CD14-positive monocyte (primary cell): Measurements from ENCODE around the gene HECTD4. TPM values are rescaled to one million over a fixed set of nuclear protein-coding genes. Genes with fewer than 3 reads are reported as not detected.

Experiments used
- DNase-seq, 3 donors: peaks; one replicate each; pipeline ENCODE4 v3.0.0-alpha.2; 2011 to 2022
- H2AFZ ChIP-seq: 2 replicates; pipeline ENCODE4 v1.6.0; 2012; ENCODE audit warnings: mild to moderate bottlenecking, low read depth, low read length, inconsistent platforms; ENCODE audit not compliant: insufficient read depth, poor library complexity, severe bottlenecking
- H3K27ac ChIP-seq, 2 donors: 1 replicate in 1 of 2; 2 replicates in 1 of 2; pipeline ENCODE4 v1.5.1; 2012 to 2013; ENCODE audit warnings: low read length in 2 of 2, control low read depth in 1 of 2, inconsistent platforms in 1 of 2, low read depth in 1 of 2, mild to moderate bottlenecking in 1 of 2
- H3K27me3 ChIP-seq, 2 donors: one replicate each; pipeline versions ENCODE4 v1.6.0 to v1.6.1; 2011 to 2013; ENCODE audit warnings: low read length in 2 of 2; ENCODE audit not compliant: control insufficient read depth in 2 of 2, insufficient read depth in 2 of 2
- H3K36me3 ChIP-seq, 2 donors: replicated peaks in 1 of 2; 1 replicate in 1 of 2; 2 replicates in 1 of 2; pipeline versions ENCODE4 v1.5.1 to v1.6.1; 2012 to 2013; ENCODE audit warnings: low read length in 2 of 2, control low read depth in 1 of 2, inconsistent platforms in 1 of 2, mild to moderate bottlenecking in 1 of 2; ENCODE audit not compliant: insufficient read depth in 2 of 2, control insufficient read depth in 1 of 2
- H3K4me1 ChIP-seq, 2 donors: 1 replicate in 1 of 2; 2 replicates in 1 of 2; pipeline versions ENCODE4 v1.5.1 to v1.6.1; 2012 to 2013; ENCODE audit warnings: low read length in 2 of 2, control low read depth in 1 of 2, inconsistent platforms in 1 of 2, mild to moderate bottlenecking in 1 of 2, moderate library complexity in 1 of 2; ENCODE audit not compliant: insufficient read depth in 2 of 2, control insufficient read depth in 1 of 2
- H3K4me2 ChIP-seq: replicated peaks from 2 replicates; pipeline ENCODE3; 2012; ENCODE audit warnings: low read length, moderate library complexity, mild to moderate bottlenecking; ENCODE audit not compliant: poor library complexity, severe bottlenecking; ENCODE audit errors: extremely low read depth
- H3K4me3 ChIP-seq, 3 experiments: fragments of 200-600 bp in 1 of 3; sonication (generic) in 1 of 3; replicated peaks in 1 of 3; 1 replicate in 2 of 3; 2 replicates in 1 of 3; pipeline ENCODE4 v1.5.1; 2011 to 2013; ENCODE audit warnings: low read length in 3 of 3, mild to moderate bottlenecking in 3 of 3, control low read depth in 2 of 3, low read depth in 2 of 3, inconsistent platforms in 1 of 3, moderate library complexity in 1 of 3
- H3K79me2 ChIP-seq: 2 replicates; pipeline ENCODE4 v1.6.0; 2012; ENCODE audit warnings: mild to moderate bottlenecking, control low read depth, inconsistent platforms, low read length, moderate library complexity; ENCODE audit not compliant: insufficient read depth
- H3K9ac ChIP-seq: 2 replicates; pipeline ENCODE4 v1.6.0; 2017; ENCODE audit warnings: low read length, mild to moderate bottlenecking; ENCODE audit not compliant: insufficient read depth, poor library complexity, severe bottlenecking
- H3K9me3 ChIP-seq, 2 donors: replicated peaks in 1 of 2; 1 replicate in 1 of 2; 2 replicates in 1 of 2; pipeline versions ENCODE4 v1.5.1 to v1.6.1; 2012 to 2013; ENCODE audit warnings: low read length in 2 of 2, control low read depth in 1 of 2; ENCODE audit not compliant: control insufficient read depth in 1 of 2, insufficient read depth in 1 of 2
- H4K20me1 ChIP-seq: 2 replicates; pipeline ENCODE4 v1.6.0; 2012; ENCODE audit warnings: mild to moderate bottlenecking, low read length, control low read depth, moderate library complexity; ENCODE audit not compliant: insufficient read depth
- H3K27ac Mint-ChIP-seq, 7 donors: one replicate each; pipeline ENCODE4 v1.8.0; 2020; ENCODE audit warnings: mild to moderate bottlenecking in 7 of 7, mixed read lengths in 7 of 7, moderate library complexity in 6 of 7, inconsistent platforms in 2 of 7
- H3K27me3 Mint-ChIP-seq, 3 donors: one replicate each; pipeline ENCODE4 v1.8.0; 2021 to 2022; ENCODE audit warnings: low read depth in 3 of 3, mild to moderate bottlenecking in 3 of 3, mixed read lengths in 3 of 3, moderate library complexity in 3 of 3, inconsistent platforms in 1 of 3
- H3K36me3 Mint-ChIP-seq, 2 donors: one replicate each; pipeline ENCODE4 v1.8.0; 2020; ENCODE audit warnings: mixed read lengths in 2 of 2, inconsistent platforms in 1 of 2, mild to moderate bottlenecking in 1 of 2
- H3K4me1 Mint-ChIP-seq: one replicate; pipeline ENCODE4 v1.8.0; 2020; ENCODE audit warnings: mild to moderate bottlenecking, mixed read lengths
- H3K4me3 Mint-ChIP-seq, 2 donors: one replicate each; pipeline ENCODE4 v1.8.0; 2020; ENCODE audit warnings: mild to moderate bottlenecking in 2 of 2, mixed read lengths in 2 of 2, moderate library complexity in 1 of 2
- H3K9me3 Mint-ChIP-seq, 7 donors: one replicate each; pipeline ENCODE4 v1.8.0; 2020 to 2022; ENCODE audit warnings: mixed read lengths in 7 of 7, mild to moderate bottlenecking in 6 of 7, moderate library complexity in 6 of 7, inconsistent platforms in 2 of 7
- CTCF ChIP-seq: fragments of 200-600 bp; IDR thresholded peaks from one replicate; pipeline ENCODE4 v1.8.0; 2022; ENCODE audit warnings: antibody characterized with exemption, mild to moderate bottlenecking
- WGBS: methylation state at CpG from one replicate; pipeline ENCODE4 v1.1.5; 2013; ENCODE audit warnings: missing lambda C conversion rate; ENCODE audit not compliant: insufficient coverage; 5-methylcytosine and 5-hydroxymethylcytosine counted together
- intact Hi-C, 2 donors: fragments of 100-400 bp; cut with micrococcal nuclease; formaldehyde crosslinking; loops; one replicate each; pipeline versions ENCODE4 v1.15.0 to v1.15.1; 2023
- polyA plus RNA-seq, 3 donors: library from polyadenylated mRNA; depleted of rRNA in 1 of 3; unstranded in 2 of 3; stranded (reverse) in 1 of 3; fragments of 300-500 nt in 2 of 3; fragments of >200 nt in 1 of 3; fragmentation: Illumina TruSeq in 2 of 3; gene quantifications; 1 replicate in 2 of 3; 2 replicates in 1 of 3; pipeline ENCODE4 v1.2.3, GENCODE V29; 2012 to 2021

The HECTD4 gene
- polyA plus RNA-seq, 3 donors = 0.73 to 18.3 (median 2.4) TPM

- Histone ChIP-seq H3K9ac (no peak overlapping the region), H3K27me3 (no peaks in the 10 kb centered on the region), H3K4me3 (no peak overlapping the region), H3K4me1 (no peaks in the 10 kb centered on the region), H3K36me3 (peaks cover 78 to 95% of the 10 kb centered on the region in 2 donors), H3K4me2 (no peak overlapping the region), H4K20me1 (no peaks in the 10 kb centered on the region), H3K79me2 (no peaks in the 10 kb centered on the region), H3K27ac (no peak overlapping the region), H3K9me3 (no peaks in the 10 kb centered on the region), H2AFZ (no peak overlapping the region)
- WGBS = 97% methylated on average over 24 of the region's 25 CpGs
- TF ChIP-seq CTCF = no peak
- Mint-ChIP-seq H3K36me3 (peaks cover 56 to 77% of the 10 kb centered on the region in 2 donors), H3K27me3 (no peaks in the 10 kb centered on the region), H3K4me1 (no peaks in the 10 kb centered on the region), H3K9me3 (no peaks in the 10 kb centered on the region), H3K27ac (no peak overlapping the region), H3K4me3 (no peak overlapping the region)
- DNase-seq = no peak
- intact Hi-C loops = no loop called here
Observed at GRCh38 chr12:112243255-112244110, 138.7 kb downstream of the HECTD4 start.

- intact Hi-C loops = no loop called here
- no peak for TF ChIP-seq CTCF
- Histone ChIP-seq H3K27me3 (no peaks in the 10 kb centered on the region), H3K9me3 (no peaks in the 10 kb centered on the region), H3K4me1 (no peaks in the 10 kb centered on the region), H3K79me2 (no peaks in the 10 kb centered on the region), H4K20me1 (no peaks in the 10 kb centered on the region), H3K4me2 (no peak overlapping the region), H3K36me3 (peaks cover 83 to 96% of the 10 kb centered on the region in 2 donors), H3K4me3 (no peak overlapping the region), H3K27ac (no peak overlapping the region), H3K9ac (no peak overlapping the region), H2AFZ (no peak overlapping the region)
- H3K4me3 Mint-ChIP-seq = no peak overlapping the region
- H3K9me3 Mint-ChIP-seq = no peaks in the 10 kb centered on the region
- no peak for DNase-seq
- H3K27ac Mint-ChIP-seq = no peak overlapping the region
- H3K4me1 Mint-ChIP-seq = no peaks in the 10 kb centered on the region
- no peaks in the 10 kb centered on the region for H3K27me3 Mint-ChIP-seq
- H3K36me3 Mint-ChIP-seq = peaks cover 70 to 82% of the 10 kb centered on the region in 2 donors
- 100% methylated on average over 2 of the region's 3 CpGs for WGBS
Observed at GRCh38 chr12:112241176-112241575, 141.1 kb downstream of the HECTD4 start.
